GM18498 (cell line): ENCODE data around the gene KDF1.
"Not testable (repeated sequence)": the region's sequence is repeated elsewhere in the genome, so short reads cannot be mapped to it uniquely, and the experiment has no call there.

Source experiments
- ATAC-seq: cut with Tn5 transposase; IDR thresholded peaks from one replicate; pipeline ENCODE4 v1.9.1; 2021; ENCODE audit warnings: mild to moderate bottlenecking, moderate library complexity; ENCODE audit not compliant: unreplicated experiment

The KDF1 gene

DNA sequence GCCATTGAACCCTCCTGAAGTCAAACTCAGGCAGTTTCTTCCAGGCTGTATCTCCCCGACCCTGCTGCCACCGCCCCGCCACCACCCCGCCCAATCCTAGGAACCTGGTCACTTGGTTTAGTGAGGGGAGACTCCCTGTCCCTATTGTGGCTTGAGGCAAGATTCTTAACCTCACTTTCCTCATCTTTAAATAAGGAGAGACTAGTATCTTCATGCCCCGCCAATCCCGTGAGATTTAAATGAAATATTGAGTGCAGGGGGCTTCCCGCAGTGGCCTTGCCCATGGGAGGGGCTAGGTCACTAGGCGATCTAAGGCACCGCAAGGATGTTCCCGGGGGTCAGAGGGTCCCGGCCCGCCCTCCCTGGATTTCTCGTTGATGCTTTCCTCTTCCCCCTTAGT lies 998 bp downstream of the KDF1 start:
- ATAC-seq = no peak

DNA sequence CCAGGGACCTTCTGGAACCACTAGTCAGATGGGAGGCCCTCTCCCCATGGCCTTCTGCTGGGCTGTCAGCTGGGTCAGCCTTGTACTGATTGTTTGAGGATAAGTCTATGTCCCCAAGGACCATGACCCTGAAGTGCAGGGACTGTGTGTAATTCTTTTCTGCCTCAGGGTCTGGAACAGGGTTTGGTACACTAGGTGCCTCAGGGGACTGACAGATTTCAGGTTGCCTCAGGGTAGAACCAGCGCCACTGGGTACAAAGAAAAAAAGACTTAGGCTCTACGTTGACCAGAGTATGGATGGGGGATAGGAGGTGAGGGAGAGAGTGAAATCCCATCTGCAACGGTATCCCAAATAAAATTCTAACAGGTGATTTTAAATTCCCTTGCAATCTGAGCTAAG lies 3.0 kb downstream of the KDF1 start:
- ATAC-seq = no peak

DNA sequence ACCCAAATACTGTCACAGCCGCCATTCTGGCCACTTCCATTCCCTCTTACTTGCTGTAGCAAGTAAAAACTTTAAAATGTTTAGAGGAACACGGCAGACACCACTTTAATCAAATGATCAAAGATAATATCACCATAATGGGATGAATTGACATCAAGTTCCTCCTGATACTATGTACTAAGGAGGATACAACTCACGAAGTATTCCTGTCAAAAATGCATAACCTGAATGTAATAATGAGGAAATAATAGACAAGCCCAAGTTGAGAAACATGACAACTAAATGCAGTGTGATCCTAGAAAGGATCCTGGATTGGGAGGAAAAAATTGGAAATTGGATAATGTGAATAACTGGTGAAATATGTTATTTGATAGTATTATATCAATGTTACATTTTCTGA lies 3.9 kb downstream of the KDF1 start:
- ATAC-seq = no peak

DNA sequence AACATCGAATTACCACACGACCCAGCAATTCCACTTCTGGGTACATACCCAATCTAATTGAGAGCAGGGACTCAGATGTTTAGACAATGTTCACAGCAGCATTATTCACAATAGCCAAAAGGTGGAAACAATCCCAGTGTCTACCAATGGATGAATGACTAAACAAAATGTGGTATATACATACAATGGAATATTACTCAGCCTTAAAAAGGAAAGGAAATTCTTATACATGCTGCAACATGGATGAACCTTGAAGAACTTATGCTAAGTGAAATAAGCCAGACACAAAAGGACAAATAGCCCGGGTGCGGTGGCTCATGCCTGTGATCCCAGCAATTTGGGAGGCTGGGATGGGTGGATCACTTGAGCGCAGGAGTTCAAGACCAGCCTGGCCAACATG lies 6.9 kb downstream of the KDF1 start:
- ATAC-seq = no peak

DNA sequence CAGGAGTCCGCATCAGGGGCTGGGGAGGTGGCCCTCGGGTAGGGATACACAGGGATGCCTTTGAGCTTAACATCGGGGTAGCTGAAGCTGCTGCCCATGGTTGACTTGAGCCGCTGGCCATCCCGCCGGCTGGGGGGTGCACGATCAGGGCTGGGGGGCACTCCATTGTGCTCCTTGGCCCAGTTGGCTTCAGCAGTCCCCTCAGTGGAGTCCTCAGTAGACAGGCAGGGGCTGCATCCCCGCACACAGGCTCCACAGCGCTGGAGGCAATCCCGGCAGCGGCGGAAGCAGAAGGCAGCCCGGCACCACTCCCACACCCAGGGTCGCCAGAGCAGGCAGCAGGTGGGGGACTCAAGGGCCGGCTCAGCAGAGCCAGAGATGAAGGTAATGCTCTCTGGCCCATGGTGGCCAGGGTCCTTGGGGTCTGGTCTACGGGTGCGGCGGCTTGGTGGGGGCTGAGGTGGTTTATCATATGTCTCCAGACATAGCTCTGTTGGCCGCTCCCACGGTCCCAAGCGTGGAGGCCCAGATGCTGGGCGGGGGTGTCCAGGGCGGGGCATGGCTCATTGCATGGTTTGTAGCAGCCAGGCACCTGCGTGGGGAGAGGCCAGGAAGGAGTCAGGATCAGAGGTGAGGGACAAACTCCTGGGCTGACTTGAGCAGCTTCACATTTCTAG lies 8.3 kb downstream of the KDF1 start:
- ATAC-seq = no peak

DNA sequence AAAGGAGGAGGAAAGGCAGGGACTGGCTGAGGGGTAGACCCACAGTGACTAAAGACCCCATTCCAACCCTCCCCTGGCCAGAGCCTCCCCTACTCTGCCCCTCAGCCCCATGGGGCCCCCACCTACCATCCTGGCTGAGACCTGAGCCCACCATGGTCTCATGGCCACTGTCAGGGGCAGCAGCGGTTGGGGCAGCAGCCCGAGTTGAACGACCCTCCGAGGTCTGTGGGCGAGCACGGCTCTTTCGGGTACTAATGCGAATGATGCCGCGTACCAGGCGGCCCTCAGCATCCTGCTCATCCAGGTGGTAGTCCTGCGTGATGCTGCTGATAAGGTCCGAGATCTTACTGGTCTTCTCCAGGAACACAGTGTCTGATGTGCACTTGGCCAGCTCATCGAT lies 9.1 kb downstream of the KDF1 start:
- no peak for ATAC-seq

DNA sequence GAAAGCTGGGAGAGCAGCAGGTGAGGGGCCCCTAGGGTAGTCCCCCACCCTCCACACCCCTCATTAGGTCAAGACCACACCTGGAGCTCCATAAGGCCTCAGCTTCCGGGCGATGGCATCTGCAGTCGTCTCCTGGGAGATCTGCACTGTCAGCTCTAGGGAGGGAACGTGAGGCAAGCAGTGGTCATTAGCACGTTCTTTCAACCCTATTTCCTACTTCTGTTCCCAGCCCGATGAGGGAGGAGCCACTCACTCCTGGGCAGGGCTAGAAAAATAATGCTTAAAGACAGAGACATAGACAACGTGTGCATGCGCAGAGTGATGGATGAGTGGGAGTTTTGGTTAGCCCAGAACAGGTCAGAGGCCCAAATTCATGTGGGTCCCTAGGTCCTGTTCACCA lies 9.7 kb downstream of the KDF1 start:
- no peak for ATAC-seq

DNA sequence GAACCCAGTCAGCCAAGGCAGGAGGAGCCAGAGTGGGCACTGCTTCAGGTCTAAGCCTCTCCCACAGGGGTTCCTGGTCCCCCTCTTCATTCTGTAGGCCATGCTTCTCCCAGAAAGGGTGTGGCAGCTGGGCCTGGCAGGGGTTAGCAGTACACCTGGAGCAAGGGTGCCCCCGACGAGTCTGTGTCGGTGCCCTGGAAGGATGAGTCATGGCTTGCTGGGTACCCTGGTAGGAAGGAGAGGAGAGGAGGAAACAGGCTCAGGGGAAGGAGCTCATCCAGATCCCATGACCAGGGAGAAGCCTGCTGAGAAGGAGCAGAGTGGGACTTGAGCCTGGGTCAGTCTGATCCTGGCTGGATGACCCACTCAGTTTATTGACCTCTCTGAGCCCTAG lies 10.3 kb downstream of the KDF1 start:
- no peak for ATAC-seq

DNA sequence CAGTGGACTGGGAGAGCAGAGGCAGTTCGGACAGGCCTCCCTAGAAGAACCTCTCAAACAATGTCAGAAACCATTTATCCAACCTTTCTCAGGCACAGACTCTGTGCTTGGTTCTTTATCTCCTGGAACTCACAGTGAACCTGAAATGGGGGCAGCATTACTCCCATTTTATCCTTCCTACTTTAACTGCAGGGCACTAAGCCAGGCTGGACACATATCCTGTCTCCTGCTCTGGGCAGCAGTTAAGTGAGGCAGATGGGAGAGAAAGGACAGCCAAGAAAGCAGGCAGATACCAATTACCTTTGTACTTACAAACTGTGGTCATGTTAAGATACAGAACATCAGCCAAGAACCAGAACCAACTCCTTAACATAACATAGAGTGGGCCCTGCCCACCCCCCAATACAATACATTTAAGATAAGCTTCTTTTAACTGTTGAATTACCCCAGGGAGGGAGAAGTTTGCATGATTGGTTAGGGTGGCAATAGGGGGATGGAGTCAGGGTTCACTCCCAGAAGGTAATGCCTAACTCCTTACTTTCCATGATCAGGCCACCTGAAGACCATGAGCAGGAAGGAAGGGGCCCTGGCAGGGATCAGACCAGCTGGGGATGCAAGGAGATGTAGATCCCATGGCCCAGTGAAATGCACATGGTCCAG lies 10.9 kb downstream of the KDF1 start:
- ATAC-seq = no peak

DNA sequence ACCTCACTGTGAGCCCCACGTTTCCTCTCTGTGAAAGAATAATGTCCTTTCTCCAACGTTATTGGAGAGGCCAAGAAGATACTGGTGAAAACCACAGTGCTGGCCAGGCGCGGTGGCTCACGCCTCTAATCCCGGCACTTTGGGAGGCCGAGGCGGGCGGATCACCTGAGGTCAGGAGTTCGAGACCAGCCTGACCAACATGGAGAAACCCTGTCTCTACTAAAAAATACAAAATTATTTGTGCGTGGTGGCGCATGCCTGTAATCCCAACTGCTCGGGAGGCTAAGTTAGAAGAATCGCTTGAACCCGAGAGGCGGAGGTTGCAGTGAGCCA lies 11.6 kb downstream of the KDF1 start:
- ATAC-seq = not testable (repeated sequence)

DNA sequence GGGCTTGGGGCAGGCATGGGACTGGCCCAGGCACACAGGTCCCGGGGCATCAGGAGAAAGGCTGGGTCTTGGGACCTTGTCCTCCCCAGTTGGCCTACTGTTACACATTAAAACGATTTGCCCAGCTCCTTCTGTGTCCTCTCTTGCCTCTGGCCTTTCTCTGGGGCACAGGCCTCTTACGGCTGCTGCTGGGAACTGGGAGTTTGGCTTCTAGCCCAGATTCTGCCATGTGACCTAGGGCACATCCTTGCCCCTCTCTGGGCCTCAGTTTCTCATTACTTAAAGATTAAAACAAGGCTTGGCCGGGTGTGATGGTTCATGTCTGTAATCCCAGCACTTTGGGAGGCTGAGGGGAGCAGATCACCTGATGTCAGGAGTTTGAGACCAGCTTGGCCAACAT lies 14.0 kb downstream of the KDF1 start:
- ATAC-seq = no peak

DNA sequence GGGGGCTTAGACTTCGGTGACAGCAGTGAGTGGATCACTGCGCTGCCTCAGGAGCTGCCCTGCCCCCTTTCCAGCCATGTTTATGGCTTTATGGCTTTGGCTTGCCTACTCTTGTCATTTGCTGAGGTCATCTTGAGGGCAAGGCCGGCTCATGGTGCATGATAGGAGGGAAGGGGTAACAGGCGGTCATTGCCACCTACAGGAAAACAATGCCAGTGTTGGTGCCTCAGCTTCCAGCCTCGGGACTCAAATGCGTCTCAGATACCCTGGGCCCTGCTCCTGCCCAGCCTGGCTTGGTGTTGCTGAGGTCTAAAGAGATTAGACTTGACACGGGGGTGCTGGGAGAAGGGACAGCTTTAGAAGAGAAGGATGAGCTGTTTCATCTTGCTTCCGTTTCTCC lies 14.5 kb downstream of the KDF1 start:
- no peak for ATAC-seq

DNA sequence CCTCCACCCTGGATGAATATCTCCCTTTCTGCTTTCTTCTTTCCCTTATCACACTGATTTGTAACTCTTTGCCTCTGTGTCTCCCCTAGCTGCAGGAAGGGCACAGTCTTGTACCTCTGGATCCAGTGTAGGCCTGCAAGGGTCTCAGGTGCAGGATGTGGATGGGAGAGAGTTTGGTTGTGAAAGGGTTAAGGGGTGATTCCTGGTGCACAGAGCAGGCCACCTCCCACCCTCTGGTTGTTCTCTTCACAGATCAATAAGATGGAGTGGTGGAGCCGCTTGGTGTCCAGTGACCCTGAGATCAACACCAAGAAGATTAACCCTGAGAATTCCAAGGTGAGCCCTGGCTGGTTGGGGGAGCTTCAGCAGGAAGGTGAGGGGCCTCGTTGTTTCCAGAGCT lies 15.1 kb downstream of the KDF1 start:
- ATAC-seq = no peak

DNA sequence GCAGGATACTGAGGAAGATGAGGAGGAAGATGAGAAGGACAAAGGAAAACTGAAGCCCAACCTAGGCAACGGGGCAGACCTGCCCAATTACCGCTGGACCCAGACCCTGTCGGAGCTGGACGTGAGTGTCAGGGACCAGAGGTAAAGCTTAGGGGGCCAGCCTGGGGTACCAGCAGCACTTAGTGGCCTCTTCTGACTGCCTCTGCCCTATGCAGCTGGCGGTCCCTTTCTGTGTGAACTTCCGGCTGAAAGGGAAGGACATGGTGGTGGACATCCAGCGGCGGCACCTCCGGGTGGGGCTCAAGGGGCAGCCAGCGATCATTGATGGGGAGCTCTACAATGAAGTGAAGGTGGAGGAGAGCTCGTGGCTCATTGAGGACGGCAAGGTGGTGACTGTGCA lies 17.6 kb downstream of the KDF1 start:
- ATAC-seq = no peak

DNA sequence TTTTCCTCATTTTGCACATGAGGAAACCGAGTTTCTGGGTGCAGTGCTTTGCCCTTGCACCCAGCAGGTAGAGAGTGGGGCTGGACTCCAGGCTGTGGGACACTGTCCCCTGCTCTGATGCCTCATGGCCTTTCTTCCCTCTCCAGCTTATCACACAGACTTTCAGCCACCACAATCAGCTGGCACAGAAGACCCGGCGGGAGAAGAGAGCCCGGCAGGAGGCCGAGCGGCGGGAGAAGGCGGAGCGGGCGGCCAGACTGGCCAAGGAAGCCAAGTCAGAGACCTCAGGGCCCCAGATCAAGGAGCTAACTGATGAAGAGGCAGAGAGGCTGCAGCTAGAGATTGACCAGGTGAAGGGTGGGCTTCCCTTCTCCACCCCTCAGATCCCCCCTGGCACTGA lies 19.0 kb downstream of the KDF1 start:
- ATAC-seq = no peak

DNA sequence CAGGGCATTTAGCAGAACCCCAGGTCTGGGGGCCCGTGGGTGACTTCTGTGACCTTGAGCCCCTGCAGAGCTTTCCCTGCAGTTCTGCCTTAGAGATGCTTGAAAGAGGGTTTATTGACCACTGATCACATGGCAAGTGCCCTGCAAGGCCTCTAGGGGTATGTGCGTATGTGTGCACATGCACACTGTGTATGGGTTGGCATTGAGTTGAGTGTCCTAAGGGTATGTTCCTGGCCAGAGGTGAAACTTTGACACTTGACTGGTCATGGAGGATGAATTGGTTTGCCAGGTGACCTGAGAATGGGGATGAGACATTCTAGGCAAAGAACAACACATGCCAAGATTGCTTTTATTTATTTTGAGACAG lies 21.6 kb downstream of the KDF1 start:
- no peak for ATAC-seq

DNA sequence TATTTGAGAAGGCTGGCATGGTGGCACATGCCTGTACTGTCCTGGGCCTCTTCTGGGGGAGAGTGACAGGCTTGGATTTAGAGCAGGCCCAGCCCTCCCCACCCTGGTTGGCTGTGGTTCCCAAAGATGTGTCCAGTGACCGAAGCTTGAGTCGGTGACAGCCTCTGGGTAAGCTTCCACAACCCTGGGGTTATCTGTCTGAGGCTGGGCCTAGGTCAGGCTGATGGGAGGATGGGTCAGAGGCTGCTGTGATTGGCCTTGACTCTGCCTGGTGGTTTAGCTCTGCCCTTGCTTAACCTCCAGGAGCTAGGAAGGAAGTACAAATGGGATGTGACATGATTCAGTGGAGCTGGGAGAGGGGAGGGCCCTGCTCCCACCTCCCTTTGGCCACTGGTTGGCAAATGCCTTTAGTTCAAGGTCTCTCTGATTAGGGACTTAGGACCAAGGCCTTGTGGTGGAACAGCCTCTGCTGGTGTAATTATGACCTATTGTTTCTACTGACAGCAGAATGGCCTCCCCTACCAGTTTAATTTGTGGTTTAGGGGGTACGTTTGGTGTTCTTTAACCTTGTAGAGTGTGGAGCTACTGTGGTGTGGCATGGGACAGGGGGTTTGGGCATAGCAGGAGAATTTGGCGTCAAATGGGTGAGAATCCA lies 22.1 kb downstream of the KDF1 start:
- no peak for ATAC-seq

DNA sequence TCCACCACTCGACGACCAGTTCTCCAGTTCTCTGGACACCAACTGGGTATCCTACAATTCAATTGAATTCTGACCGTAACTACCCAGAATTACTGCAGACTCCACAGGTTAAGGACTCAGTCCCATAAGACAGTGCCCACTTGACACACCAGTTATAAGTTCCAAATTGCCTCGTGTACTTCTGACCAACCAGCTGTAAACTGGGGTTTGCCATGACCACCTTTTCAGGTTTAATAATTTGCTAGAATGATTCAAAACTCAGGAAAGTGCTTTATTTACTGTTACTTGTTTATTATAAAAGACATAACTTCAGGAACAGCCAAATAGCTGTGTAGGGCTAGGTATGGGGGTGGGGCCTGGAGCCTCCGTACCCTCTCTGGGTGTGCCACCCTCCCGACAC lies 23.4 kb downstream of the KDF1 start:
- ATAC-seq = no peak

DNA sequence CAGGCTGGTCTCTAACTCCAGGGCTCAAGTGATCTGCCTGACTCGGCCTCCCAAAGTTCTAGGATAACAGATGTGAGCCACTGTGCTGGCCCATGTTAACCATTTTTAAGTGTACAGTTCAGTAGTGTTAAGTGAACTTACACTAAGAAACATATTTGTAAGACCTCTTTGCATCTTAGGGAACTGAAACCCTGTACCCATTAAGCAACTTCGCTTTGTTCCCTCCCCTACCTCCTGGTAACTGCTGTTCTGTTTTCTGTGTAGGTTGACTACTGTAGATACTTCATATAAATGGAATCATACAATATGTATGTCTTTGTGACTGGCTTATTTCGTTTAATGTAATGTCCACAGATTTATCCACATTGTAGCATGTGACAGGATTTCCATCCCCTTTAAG lies 27.7 kb downstream of the KDF1 start:
- no peak for ATAC-seq

DNA sequence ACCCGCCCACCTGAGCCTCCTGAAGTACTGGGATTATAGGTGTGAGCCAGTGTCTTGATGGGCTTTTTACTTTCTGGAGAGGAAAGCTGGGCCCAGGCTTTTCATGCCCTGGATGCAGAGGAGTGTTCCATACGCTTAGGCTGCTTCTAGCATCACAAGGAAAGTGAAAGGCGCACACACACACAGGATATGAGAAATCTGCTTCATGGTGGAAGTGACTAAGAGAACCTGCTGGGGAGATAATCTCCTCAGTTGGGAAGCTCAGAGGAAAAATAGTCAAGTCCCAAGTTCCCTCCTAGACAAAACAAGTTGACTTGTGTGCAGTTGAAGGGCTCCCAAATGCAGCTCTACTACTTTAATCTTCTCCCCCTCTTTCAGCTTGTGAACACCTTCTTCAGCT lies 36.6 kb downstream of the KDF1 start:
- no peak for ATAC-seq

DNA sequence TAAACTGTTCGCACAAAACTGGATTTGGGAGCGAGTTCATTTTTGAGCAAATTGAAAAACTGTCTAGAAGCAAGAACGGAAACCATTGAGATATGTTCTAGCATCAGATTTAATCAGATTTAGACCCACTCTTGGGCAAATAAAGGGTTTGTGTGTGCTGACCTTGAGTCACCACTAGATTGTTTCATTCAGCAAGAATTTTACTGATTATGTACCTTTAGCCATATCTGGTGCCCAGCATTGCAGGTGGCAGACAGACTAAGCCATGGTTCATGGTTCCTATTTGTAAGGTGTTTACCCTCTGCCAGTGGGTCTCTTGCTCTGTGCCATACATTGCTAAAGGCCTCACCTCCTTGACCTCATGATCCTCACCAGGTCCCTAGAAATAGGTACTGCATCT lies 37.4 kb downstream of the KDF1 start:
- no peak for ATAC-seq

DNA sequence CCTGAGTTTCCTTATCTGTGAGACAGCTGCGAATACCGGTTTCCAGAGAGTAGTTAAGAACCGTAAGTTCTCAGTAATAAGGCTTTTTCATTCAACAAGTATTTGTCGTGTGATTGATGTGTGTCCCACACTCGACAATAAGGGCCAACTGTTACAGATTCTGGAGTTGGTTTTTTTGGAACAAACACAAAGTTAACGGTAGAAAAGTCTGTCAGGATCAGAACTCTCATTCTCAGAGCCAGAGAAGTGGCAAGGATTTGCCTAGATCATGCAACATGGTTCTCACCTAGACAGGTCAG lies 37.9 kb downstream of the KDF1 start:
- no peak for ATAC-seq
